Measurements from ENCODE around the gene HSPB8. TPM values are rescaled to one million over a fixed set of nuclear protein-coding genes. Genes with fewer than 3 reads are reported as not detected.

Gene HSPB8
- total RNA-seq, 4 donors from 2014 or later, result 13.1 to 23.9 (median 19.8) TPM

DNA sequence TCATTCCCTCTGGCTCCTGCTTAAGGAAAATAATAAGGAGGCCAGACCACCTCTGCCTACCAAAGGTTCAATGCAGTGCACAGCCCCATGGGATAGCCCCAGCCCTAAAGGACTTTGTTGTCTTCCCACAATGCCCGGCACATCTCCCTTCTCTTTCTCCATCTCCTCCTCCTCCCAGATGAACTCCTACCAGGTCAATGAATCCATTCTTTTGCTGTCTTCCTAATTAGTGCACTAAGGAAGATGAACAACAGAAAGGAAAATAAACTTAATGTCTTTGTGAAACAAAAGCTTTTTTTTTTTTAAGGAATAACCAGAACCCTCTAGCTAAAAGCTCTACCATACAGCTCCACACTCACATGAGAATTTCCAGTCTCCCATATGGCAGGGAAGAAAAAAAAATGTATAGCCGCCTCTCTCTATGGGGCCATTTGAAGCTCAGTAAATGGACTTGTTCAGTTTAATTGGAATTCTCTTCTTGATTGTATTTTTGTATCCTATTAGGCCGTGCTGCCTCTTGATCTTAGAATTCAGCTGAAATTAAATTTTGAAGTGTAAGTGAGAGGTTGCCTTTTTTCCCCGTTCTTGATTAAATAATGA, 41.8 kb upstream of the HSPB8 start:
- Histone ChIP-seq H3K9me3 (peaks cover 0 to 36% (median 0%) of the 10 kb centered on the region in 4 donors), H3K36me3 (no peaks in the 10 kb centered on the region), H3K27ac (no peak overlapping the region), H3K4me1 (no peaks in the 10 kb centered on the region), H3K27me3 (no peaks in the 10 kb centered on the region), H3K4me3 (no peak overlapping the region)
- TF ChIP-seq, protein P1, sequence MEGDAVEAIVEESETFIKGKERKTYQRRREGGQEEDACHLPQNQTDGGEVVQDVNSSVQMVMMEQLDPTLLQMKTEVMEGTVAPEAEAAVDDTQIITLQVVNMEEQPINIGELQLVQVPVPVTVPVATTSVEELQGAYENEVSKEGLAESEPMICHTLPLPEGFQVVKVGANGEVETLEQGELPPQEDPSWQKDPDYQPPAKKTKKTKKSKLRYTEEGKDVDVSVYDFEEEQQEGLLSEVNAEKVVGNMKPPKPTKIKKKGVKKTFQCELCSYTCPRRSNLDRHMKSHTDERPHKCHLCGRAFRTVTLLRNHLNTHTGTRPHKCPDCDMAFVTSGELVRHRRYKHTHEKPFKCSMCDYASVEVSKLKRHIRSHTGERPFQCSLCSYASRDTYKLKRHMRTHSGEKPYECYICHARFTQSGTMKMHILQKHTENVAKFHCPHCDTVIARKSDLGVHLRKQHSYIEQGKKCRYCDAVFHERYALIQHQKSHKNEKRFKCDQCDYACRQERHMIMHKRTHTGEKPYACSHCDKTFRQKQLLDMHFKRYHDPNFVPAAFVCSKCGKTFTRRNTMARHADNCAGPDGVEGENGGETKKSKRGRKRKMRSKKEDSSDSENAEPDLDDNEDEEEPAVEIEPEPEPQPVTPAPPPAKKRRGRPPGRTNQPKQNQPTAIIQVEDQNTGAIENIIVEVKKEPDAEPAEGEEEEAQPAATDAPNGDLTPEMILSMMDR (IDR thresholded peaks at IDR 0.05), result no peak
- no peak for TF ChIP-seq EP300 (IDR thresholded peaks at IDR 0.05)
- DNase-seq (ENCODE audit: low spot score in 2 of 2), result no peak
- 40 to 41% methylated on average over 4 of the region's 4 CpGs for WGBS, 2 donors

DNA sequence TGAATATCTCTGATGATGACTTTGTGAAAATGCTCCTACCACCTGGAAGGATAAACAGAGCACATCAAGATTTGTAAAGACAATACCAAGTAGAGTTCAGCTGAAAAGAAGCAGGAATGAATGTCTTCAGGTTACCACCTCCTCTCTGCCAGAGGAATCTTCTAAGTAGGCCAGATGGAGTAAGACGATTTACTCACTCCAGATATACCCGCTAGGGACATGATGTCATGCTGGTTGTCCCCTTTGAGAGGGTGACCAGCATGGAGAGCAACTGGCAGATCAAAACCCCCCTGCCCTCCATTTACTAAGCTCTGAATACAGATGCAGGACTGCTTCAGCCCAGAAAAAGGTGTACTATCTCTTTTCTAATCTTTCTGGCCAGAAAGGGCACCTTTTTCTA, 39.3 kb upstream of the HSPB8 start:
- H3K9me3 ChIP-seq, result peaks cover 0 to 16% (median 0%) of the 10 kb centered on the region in 4 donors
- TF ChIP-seq, protein P1 (IDR thresholded peaks at IDR 0.05), result no peak
- no peak for TF ChIP-seq POLR2A (IDR thresholded peaks at IDR 0.05)
- 73 to 78% methylated on average over 2 of the region's 2 CpGs for WGBS, 2 donors
- no peaks in the 10 kb centered on the region for H3K4me1 ChIP-seq
- H3K36me3 ChIP-seq, result no peaks in the 10 kb centered on the region
- H3K27ac ChIP-seq, result no peak overlapping the region
- H3K27me3 ChIP-seq, result no peaks in the 10 kb centered on the region
- no peak for DNase-seq (ENCODE audit: low spot score in 2 of 2)
- no peak overlapping the region for H3K4me3 ChIP-seq

GRCh38 chr12:119145367-119145766, 33.4 kb upstream of the HSPB8 start:
- H3K4me3 ChIP-seq, result no peak overlapping the region
- no peaks in the 10 kb centered on the region for H3K27me3 ChIP-seq
- TF ChIP-seq, protein P1 (IDR thresholded peaks at IDR 0.05), result no peak
- no peak for TF ChIP-seq EP300 (IDR thresholded peaks at IDR 0.05)
- no peak for TF ChIP-seq POLR2A (IDR thresholded peaks at IDR 0.05)
- 65 to 69% methylated on average over 13 of the region's 13 CpGs for WGBS, 2 donors
- no peaks in the 10 kb centered on the region for H3K4me1 ChIP-seq
- no peaks in the 10 kb centered on the region for H3K9me3 ChIP-seq
- no peak overlapping the region for H3K27ac ChIP-seq
- DNase-seq (ENCODE audit: low spot score in 2 of 2), result no peak
- no peaks in the 10 kb centered on the region for H3K36me3 ChIP-seq

DNA sequence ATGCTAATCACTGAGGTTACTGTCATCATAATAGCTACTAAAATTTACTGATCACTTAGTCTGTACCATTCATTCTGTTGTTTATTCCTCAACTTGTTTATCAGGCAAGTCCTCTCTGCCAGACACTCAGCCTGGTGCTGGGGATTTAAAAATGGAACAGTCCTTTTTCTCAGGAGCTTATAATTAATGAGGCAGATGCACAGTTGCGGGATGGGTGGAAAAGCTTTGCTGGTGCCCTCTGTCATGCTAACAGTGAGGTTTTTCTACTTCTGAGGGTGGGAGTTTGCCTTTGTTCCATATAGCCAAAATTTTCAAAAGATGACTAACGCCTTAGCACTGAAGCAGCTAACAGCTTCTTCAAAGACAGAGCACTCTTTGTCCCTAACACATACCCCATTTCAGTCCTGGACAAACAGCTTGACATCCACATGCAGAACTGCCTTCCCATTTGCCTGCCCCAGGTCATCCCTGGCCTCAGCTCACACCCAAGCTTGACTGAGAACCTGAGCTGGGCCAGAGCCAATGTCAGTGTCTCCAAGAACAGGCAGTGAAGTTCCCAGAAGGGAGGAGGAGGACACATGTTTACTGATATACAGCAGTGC, 30.8 kb upstream of the HSPB8 start:
- Histone ChIP-seq H3K27me3 (no peaks in the 10 kb centered on the region), H3K9me3 (peaks cover 0 to 22% (median 0%) of the 10 kb centered on the region in 4 donors), H3K4me3 (no peak overlapping the region), H3K4me1 (no peaks in the 10 kb centered on the region), H3K36me3 (no peaks in the 10 kb centered on the region), H3K27ac (no peak overlapping the region)
- DNase-seq (ENCODE audit: low spot score in 2 of 2), result no peak
- 43 to 50% methylated on average over 2 of the region's 2 CpGs for WGBS, 2 donors
- TF ChIP-seq, protein P1 (IDR thresholded peaks at IDR 0.05), result no peak
- TF ChIP-seq EP300 (IDR thresholded peaks at IDR 0.05) (no peak), POLR2A (IDR thresholded peaks at IDR 0.05) (no peak)

GRCh38 chr12:119149270-119149669, 29.5 kb upstream of the HSPB8 start:
- DNase-seq (ENCODE audit: low spot score in 2 of 2), result no peak
- WGBS, 2 donors, result 79 to 82% methylated on average over 7 of the region's 7 CpGs
- H3K9me3 ChIP-seq, result peaks cover 0 to 34% (median 0%) of the 10 kb centered on the region in 4 donors
- H3K27ac ChIP-seq, result no peak overlapping the region
- peaks cover 0 to 6% of the 10 kb centered on the region in 2 donors for H3K27me3 ChIP-seq
- H3K4me3 ChIP-seq, result no peak overlapping the region
- H3K4me1 ChIP-seq, result no peaks in the 10 kb centered on the region
- no peaks in the 10 kb centered on the region for H3K36me3 ChIP-seq
- TF ChIP-seq POLR2A (IDR thresholded peaks at IDR 0.05) (no peak), EP300 (IDR thresholded peaks at IDR 0.05) (no peak)
- TF ChIP-seq, protein P1 (IDR thresholded peaks at IDR 0.05), result no peak

Measured in tibial nerve (tissue), 4 donors.